ENCODE results near the gene KRT33B.

KRT33B gene

DNA sequence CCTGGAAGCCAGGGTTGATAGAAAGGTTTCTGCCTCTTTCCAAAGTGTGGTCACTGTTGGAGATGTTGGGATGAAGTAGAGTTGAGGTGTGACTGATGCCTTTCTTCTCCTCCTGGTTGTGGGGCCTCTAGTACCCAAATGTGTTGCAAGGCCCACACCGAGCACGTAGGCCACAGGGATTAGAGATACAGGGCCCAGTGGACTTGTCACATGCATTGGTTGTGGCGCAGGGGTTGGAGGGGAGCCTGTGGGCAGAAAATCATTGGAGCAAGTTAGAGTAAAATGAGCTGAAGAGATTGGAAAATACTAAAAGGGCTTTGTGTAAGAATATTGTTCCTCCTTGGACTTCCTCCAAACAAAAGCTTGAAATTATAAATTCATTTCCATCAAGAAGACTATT lies 23.6 kb downstream of the KRT33B start:
- no peak for DNase-seq

DNA sequence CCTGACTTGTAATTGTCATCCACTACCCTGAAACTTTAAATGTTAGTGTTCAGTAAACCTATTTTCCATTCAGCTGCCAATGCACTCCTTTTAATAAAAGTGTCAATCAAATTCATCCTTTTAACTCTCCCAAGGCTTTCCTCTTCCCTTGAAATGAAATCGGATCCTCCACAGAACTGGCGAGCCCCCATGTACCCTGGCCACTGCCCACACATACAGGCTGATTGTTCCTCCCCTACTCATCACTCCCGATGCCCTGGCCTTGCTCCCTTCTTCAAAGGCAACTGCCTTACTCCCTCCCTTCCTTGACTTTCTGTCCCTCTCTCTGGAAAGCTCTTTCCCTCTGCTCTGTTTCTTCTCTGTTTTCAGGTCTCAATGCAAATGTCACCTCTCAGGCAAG lies 26.6 kb downstream of the KRT33B start:
- no peak for DNase-seq

- no peak for DNase-seq
Measured at GRCh38 chr17:41340934-41341861, 28.4 kb downstream of the KRT33B start.

DNA sequence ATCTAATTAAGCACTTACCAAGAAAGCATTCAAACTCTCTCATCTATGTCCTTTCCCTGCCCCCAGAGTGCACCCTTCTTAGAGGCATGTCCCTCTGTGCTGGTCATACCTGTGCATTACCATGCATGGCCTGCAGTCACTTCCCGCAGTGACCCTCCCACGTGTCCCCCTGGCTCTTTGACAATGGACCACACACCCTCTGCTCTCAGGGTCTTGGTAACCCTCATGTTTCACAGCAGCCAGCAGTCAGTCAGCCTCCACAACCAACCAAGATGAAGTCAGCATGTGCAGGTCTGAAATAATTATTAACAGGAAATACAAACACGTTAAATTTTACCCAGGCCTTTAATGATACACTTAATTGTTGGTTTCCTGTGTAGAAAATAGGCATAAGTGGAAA lies 29.1 kb downstream of the KRT33B start:
- no peak for DNase-seq

DNA sequence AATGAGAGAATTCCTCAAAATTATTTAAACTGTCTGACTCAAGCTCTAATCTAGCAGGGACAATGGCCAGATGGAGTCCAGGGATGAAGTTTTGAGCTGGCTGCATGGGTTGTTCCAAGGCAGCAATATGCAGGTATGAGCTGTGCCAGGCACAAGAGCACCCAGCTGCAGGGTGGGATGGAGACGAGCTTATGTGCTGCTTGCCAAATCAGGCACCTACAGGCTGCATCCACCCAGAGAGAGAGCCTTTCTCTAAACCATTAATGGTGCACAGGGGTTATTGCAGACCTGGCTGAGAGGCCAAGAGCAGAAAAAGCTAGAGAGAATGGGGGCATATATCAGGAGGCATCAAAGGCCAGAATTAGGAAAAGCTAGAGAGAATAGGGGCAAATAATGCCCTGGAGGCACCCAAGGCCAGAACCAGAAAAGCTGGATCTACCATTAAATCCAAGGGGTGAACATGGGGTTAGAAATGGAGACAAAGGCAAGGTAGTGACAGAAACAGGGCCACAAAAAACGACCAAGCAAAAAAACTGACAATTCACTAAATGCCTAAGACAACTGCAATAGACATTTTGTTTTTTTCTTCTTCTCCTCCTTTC lies 29.9 kb downstream of the KRT33B start:
- no peak for DNase-seq

DNA sequence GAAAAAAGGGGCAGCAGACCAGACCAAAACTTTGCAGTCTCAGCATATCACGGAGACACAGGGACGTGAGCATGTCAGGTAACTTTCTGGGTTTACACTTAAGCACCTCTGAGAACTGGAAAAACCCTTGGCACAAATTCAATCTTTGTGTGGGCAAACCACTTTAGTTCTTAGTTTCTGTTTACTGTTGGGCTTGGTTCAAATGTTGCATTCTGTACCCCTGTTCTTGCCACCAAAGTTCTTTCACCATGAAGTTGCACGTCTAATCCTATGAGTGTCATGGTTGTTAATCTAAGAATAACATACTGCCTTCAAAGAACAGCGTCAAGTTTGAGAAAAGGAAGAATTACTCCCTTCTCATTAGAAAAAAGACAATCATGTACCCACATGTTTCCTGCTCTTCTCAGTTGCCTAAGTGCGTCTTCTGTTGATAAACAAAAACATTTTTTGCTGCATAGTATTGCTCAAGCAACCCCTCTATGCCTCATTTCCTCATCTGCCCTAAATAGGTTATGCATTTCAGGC lies 30.6 kb downstream of the KRT33B start:
- DNase-seq, result peak; percentile 12

DNA sequence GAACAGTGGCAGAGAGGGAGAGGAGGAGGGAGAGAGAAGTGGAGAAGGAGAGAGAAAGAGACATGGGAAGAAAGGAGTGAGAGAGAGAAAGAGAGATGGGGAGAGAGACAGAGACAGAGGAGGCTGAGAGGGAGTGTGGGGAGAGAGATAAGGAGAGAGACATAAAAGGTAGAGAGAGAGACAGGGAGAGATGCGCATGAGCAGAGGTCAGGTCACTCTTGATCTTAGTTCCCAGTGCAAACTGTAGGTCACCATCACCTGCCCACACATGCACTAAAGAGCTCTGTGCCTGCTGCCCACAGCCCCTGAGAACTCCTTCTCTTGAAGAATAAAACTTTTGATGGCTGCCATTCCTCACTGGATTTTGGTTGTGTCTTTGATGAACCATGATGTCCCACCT lies 33.9 kb downstream of the KRT33B start:
- no peak for DNase-seq

DNA sequence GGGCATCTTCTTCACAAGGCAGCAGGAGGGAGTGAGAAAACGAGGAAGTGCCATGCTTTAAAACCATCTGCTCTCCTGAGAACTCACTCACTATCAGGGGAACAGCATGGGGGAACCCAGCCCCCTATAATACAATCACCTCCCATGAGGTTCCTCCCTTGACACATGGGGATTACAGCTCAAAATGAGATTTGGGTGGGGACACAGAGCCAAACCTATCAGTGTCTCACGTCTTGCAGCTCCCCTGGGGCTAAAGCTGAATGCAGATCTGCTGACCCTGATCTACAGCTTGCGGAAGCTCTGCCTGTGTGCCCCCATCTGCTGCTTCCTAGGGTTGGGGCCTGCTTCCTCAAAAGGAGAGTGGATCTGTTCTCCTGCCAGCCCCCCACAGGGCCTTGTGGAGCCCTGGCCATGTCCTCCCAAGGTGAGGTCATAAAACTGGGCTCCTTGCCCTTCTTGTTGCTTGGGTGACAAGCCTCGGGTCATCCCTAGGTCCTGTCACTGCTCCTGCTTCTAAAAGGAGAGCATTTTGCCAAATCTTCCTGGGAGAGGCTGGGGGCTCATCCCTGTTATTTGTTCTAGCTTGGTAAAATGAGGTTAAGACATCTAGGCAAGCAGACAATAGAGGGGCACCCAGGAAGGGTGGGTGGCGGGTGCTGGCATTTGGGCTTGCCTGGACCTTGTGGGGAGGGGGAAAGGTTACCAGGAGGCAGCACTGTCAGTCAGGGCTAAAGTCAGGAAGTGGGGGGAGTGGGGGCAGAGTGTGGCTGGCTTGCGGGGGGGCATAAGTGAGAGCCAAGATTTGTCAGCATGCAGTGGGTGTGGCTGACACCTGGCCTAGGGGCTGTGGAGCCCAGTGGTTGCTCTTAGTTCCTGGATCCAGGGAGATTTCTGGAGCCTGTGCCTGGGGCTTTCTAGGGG lies 35.0 kb downstream of the KRT33B start:
- no peak for DNase-seq

DNA sequence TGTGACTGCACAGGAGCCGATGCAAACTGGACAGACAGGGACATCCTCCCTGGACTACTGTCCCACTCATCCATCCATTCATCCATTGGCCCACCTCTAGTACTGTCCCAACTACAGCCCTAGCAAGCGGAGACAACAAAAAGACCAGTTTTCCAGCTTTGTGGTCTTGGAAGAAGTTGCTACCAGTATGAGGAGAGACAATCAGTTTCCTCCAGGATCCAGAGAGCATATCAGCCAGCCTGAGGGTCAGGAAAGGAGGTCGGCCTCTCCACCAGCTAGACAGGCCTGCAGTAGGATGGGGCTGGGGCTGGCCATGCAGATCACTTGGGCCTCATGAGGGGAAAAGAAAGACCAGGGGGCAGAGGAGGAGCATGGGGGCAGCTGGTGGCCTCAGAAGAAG lies 35.8 kb downstream of the KRT33B start:
- no peak for DNase-seq

DNA sequence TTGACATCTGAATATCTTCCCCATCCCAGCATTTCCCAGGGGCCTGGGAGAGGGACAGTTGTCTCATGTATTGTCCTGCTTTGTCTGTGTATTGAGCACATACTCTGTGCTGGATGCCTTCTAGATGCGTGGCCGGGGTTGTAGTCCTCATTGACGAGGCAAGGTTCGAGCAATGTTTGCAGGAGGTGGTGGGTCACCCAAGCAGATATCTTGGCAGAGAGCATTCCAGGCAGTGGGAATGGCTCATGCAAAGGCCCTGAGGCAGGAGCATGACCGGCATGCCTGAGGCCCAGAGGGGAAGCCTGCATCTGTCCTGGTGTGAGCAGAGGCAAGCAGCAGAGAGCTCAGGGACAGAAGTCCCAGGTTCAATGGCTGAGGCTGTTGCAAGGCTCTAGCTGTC lies 36.5 kb downstream of the KRT33B start:
- no peak for DNase-seq

DNA sequence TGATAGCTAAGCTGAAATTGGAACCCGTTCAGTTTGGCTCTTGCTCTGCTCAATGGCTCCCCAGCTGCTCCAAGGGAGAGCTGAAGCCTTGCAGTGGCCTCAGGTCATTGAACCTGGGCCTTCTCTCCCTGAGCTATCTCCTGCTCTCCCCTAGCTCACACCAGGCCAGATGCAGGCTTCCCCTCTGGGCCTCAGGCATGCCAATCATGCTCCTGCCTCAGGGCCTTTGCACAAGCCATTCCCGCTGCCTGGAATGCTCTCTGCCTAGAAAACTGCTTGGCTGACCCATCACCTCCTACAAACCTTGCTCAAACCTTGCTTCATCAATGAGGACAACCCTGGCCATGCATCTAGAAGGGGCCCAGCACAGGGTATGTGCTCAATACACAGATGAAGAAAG lies 37.4 kb downstream of the KRT33B start:
- DNase-seq, result no peak

DNA sequence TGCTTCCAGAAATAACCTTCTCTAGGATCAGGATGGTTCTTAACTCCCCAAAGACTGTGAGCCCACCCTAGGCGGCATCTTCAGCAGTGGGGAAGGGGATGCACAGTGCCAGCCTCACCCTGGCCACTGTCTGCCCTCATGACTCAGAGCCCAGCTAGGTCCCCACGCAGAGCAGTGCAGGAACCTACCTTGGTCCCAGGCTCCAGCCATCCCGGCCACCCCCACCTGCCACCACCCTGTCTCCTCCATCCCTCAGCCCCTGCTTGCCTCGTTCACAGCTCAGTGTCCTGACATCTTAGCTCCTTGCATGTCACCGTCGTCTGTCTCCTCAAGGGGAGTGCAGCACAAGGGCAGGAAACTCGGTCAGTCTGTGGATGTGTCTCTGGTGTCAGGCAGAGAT lies 38.0 kb downstream of the KRT33B start:
- no peak for DNase-seq

GRCh38 chr17:41329279-41329948 lies 40.2 kb downstream of the KRT33B start:
- peak; percentile 41 for DNase-seq

DNA sequence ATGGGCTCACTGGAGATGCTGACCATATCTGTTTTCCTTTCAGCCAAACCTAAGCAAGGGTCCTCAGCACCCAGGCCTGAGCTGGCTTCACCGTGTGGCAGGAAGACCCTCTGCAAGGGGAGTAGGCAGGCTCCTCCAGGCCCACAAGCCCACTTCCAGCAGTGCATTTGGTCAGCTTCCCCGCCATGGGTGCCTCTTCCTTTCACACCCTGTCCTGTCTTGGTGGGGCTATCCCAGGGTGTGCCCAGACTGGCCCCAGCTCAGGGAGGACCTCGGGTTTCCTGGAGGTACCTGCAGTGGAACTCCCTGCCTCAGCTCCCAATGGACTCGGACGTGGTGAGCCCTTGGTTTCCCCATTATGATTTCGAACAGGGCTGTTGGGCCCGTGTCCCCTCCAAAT lies 41.4 kb downstream of the KRT33B start:
- DNase-seq, result no peak

- no peak for DNase-seq
Measured at GRCh38 chr17:41327411-41328120, 42.0 kb downstream of the KRT33B start.

- no peak for DNase-seq
Measured at GRCh38 chr17:41326173-41327145, 43.2 kb downstream of the KRT33B start.

DNA sequence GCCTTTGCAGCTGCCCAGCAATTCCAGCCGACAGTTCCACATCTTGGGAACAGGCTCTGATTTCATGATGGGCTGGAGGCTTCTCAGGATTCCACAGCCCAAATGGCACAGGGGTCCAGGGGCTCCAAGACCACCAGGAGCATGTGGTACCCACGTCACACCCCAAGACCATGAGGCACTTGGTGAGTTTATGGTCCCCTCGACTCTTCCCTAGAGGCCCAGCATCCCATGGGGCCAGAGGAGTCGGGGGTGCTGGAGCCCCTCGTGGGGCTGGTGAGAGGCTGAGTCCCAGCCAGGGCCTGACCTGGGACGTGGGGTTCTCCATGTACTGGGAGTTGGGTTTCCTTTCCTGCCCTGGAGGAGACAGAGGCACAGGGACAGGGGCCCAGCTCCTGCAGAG lies 44.0 kb downstream of the KRT33B start:
- no peak for DNase-seq

- no peak for DNase-seq
Measured at GRCh38 chr17:41325126-41325525, 44.5 kb downstream of the KRT33B start.

DNA sequence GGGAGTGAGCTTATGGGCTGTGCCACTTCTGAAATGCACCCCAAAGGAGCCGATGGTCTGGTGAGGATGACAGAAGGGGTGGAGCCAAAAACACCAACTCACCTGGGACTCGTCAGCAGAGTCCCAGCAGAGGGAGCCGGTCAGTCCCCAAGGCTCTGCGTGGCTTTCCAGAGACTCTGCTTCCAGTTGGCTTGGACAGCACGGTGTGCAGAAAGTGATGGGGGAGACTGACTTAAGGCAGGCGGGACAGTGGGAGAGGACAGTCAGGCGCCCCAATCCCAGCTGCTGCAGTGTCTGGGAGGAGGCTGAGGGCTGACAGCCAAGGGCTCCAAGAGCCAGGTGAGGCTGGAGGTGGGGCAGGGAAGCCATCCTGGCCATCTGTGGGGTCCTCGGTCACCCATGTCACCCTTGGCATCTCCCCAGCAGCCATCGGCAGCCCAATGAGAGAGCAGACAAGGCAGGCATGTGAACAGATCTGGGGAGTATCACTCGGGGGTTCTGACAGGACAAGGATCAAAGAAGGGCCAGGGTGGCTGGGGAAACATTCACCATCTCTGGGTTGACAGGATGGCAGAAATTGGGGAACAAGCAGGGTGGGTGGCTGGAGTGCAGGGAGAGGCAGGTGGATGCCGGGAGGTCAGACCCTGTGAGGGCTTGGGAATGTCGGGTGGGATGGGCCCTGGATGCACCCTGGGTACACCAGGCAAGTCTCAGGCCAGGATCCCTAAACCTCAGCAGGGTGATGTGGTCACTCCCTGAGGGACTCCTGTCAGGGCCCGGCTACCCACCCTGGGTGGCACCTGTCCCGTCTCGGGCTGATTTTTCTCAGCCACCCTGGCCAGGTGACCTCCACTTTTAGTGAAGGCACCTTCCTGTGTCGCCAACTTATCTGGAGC lies 45.2 kb downstream of the KRT33B start:
- peak; percentile 13 for DNase-seq

Data from NCI-H1105 treated with DMSO at 0.1 percent for 48 hours (cell line).